ENCODE results near the gene MRAP2. TPM values are rescaled to one million over a fixed set of nuclear protein-coding genes. Genes with fewer than 3 reads are reported as not detected.

The MRAP2 gene
- total RNA-seq, 1 donor from 2014 or later = 0.26 TPM

DNA sequence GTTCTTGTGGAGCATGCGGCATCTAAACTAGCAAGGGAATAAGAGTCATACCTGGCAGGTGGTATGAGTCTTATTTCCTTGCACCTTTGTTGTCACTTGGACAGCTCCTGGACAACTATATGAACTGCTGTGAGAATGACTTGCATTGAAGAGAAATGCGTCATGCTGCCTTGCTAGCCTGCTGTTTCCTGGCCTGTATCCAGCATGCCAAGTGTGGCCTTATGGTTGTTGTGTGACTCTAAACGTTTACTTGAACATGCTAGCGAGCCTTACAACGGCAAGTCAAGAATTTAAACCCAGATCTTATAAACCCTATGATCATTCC lies 103.4 kb downstream of the MRAP2 start:
- Histone ChIP-seq H3K27me3 (ENCODE audit: control insufficient read depth, insufficient read depth, low read length) (no peaks in the 10 kb centered on the region), H3K36me3 (ENCODE audit: control insufficient read depth, insufficient read depth, low read length) (no peaks in the 10 kb centered on the region), H3K4me3 (ENCODE audit: low read depth, low read length) (no peak overlapping the region)
- no peak for DNase-seq (ENCODE audit: low read depth)
- no peak for FAIRE-seq
- TF ChIP-seq CTCF (IDR thresholded peaks at IDR 0.05; ENCODE audit: insufficient read depth, low read length, severe bottlenecking) = no peak

DNA sequence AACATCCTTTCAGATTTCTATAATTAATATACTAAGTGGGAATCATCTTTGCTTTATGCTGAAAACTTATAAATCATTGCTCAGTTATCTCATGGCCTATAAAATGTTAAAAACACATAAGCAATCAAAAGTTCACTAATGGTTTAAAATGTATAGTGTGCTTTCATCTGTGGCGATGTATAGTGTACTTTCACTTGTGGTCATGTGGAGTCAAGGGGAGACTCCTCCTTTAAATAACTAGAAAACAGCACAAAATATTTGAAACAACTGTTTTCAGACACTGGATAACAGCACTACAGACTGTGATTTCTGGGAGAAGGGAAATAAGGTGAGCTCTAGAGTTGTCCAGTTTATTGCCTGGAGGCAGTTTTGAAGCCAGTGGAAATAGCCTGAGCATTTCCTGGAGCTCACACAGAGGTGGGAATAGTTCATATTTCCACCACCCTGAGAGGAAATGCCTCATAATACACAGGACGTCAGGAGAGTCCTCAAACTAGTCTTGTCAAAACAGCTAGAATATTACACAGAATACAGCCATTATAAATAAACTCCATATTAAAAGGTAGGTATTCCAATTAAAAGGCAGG lies 104.5 kb downstream of the MRAP2 start:
- H3K4me3 ChIP-seq (ENCODE audit: low read depth, low read length) = no peak overlapping the region
- TF ChIP-seq CTCF (IDR thresholded peaks at IDR 0.05; ENCODE audit: insufficient read depth, low read length, severe bottlenecking) = no peak
- FAIRE-seq (no peak), DNase-seq (ENCODE audit: low read depth) (peak; percentile 52)
- no peaks in the 10 kb centered on the region for H3K36me3 ChIP-seq (ENCODE audit: control insufficient read depth, insufficient read depth, low read length)
- no peaks in the 10 kb centered on the region for H3K27me3 ChIP-seq (ENCODE audit: control insufficient read depth, insufficient read depth, low read length)

DNA sequence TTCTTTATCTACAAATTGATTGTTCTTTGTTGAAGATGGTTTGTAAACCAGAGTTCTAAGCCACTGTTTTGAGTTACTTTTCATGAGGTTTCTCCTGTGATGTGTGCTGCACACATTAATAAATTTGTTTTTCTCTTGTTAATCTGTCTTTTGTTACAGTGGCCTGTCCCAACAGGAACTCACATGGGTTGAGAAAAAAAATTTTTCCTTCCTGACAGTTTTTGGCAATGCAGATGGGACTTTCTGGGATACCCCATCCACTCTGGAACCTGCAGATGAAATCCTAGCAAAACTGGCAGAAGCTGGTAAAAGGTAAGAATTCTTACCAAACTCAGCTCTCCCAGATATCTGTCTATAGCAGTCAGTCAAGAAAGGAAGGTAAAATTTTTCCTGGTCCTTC lies 105.7 kb downstream of the MRAP2 start:
- H3K27me3 ChIP-seq (ENCODE audit: control insufficient read depth, insufficient read depth, low read length) = no peaks in the 10 kb centered on the region
- no peak for TF ChIP-seq CTCF (IDR thresholded peaks at IDR 0.05; ENCODE audit: insufficient read depth, low read length, severe bottlenecking)
- DNase-seq (ENCODE audit: low read depth) (no peak), FAIRE-seq (no peak)
- H3K36me3 ChIP-seq (ENCODE audit: control insufficient read depth, insufficient read depth, low read length) = no peaks in the 10 kb centered on the region
- no peak overlapping the region for H3K4me3 ChIP-seq (ENCODE audit: low read depth, low read length)

Other genes with a start within 250 kb of the MRAP2 start
- gene RIPPLY2, start 180.4 kb upstream of the MRAP2 start, total RNA-seq = not detected in 2 replicates
- 4.7 and 5.4 TPM in 2 replicates for gene CYB5R4, start 174.1 kb upstream of the MRAP2 start, total RNA-seq
- 3.1 and 3.4 TPM in 2 replicates for gene CEP162, start 193.9 kb downstream of the MRAP2 start, total RNA-seq